SK-N-SH treated with all-trans-retinoic acid at 6 μM for 48 hours (cell line): ENCODE results near the gene EXOC4.

Experiments
- ATAC-seq: fragments of 200-7000 bp; cut with Tn5 transposase; 3 replicates; pipeline ENCODE4 v1.9.1; 2020; ENCODE audit warnings: mild to moderate bottlenecking, moderate library complexity
- ARNTL ChIP-seq: fragments of 450-650 bp; formaldehyde crosslinking; IDR thresholded peaks from 2 replicates; pipeline ENCODE4 v1.5.0; 2020; ENCODE audit warnings: low read depth, mild to moderate bottlenecking, moderate library complexity, borderline replicate concordance
- BACH2 ChIP-seq: fragments of 250-450 bp; sonication (Bioruptor Pico); IDR thresholded peaks from 2 replicates; pipeline ENCODE4 v1.9.0; 2021; ENCODE audit warnings: mild to moderate bottlenecking, borderline replicate concordance
- CREB5 ChIP-seq: fragments of 250-450 bp; sonication (Bioruptor Pico); IDR thresholded peaks from 2 replicates; pipeline ENCODE4 v1.5.1; 2020; ENCODE audit warnings: low read depth, mild to moderate bottlenecking, moderate library complexity
- CSDC2 ChIP-seq: fragments of 250-450 bp; sonication (Bioruptor Pico); IDR thresholded peaks from 2 replicates; pipeline ENCODE4 v1.5.0; 2020; ENCODE audit warnings: mild to moderate bottlenecking, moderate library complexity
- ESRRG ChIP-seq: fragments of 250-450 bp; sonication (Bioruptor Pico); IDR thresholded peaks from 2 replicates; pipeline ENCODE4 v1.6.1; 2021; ENCODE audit warnings: mild to moderate bottlenecking
- GLIS3 ChIP-seq: fragments of 250-450 bp; sonication (Bioruptor Pico); IDR thresholded peaks from 2 replicates; pipeline ENCODE4 v1.5.0; 2020; ENCODE audit warnings: mild to moderate bottlenecking, moderate library complexity
- ISL1 ChIP-seq: fragments of 250-450 bp; sonication (Bioruptor Pico); IDR thresholded peaks from 2 replicates; pipeline ENCODE4 v2.1.2; 2022; ENCODE audit warnings: mild to moderate bottlenecking, moderate library complexity
- OSR1 ChIP-seq: fragments of 250-450 bp; sonication (Bioruptor Pico); IDR thresholded peaks from 2 replicates; pipeline ENCODE4 v1.8.0; 2022; ENCODE audit warnings: moderate library complexity, mild to moderate bottlenecking, inconsistent platforms
- PATZ1 ChIP-seq: fragments of 250-450 bp; sonication (Bioruptor Pico); IDR thresholded peaks from 2 replicates; pipeline ENCODE4 v1.8.0; 2020; ENCODE audit warnings: mild to moderate bottlenecking, moderate library complexity, borderline replicate concordance
- PPARA ChIP-seq: fragments of 250-450 bp; sonication (Bioruptor Pico); IDR thresholded peaks from 2 replicates; pipeline ENCODE4 v1.5.0; 2020; ENCODE audit warnings: mild to moderate bottlenecking, borderline replicate concordance
- TOX ChIP-seq: fragments of 250-450 bp; sonication (Bioruptor Pico); IDR thresholded peaks from 2 replicates; pipeline ENCODE4 v1.8.0; 2021; ENCODE audit warnings: mild to moderate bottlenecking, moderate library complexity, borderline replicate concordance
- TSHZ2 ChIP-seq: fragments of 250-450 bp; sonication (Bioruptor Pico); IDR thresholded peaks from 2 replicates; pipeline ENCODE4 v1.5.0; 2020; ENCODE audit warnings: mild to moderate bottlenecking, moderate library complexity
- ZC3H10 ChIP-seq: fragments of 250-450 bp; sonication (Bioruptor Pico); IDR thresholded peaks from 2 replicates; pipeline ENCODE4 v1.5.1; 2021; ENCODE audit warnings: mild to moderate bottlenecking, moderate library complexity
- ZFP30 ChIP-seq: fragments of 450-650 bp; formaldehyde crosslinking; IDR thresholded peaks from 2 replicates; pipeline ENCODE4 v1.5.0; 2022; ENCODE audit warnings: mild to moderate bottlenecking, moderate library complexity
- ZNF565 ChIP-seq: fragments of 450-650 bp; formaldehyde crosslinking; conservative IDR thresholded peaks from 2 replicates; pipeline ENCODE4 v1.5.0; 2020; ENCODE audit warnings: low read depth, mild to moderate bottlenecking, moderate library complexity
- ZNF70 ChIP-seq: fragments of 450-650 bp; formaldehyde crosslinking; IDR thresholded peaks from 2 replicates; pipeline ENCODE4 v1.5.0; 2020; ENCODE audit warnings: mild to moderate bottlenecking, moderate library complexity
- ZNF8 ChIP-seq: fragments of 450-650 bp; formaldehyde crosslinking; IDR thresholded peaks from 2 replicates; pipeline ENCODE4 v1.5.0; 2020; ENCODE audit warnings: mild to moderate bottlenecking, moderate library complexity
- TF ChIP-seq, protein P1 (sequence below): fragments of 250-450 bp; sonication (Bioruptor Pico); IDR thresholded peaks from 2 replicates; pipeline ENCODE4 v1.8.0; 2021; ENCODE audit warnings: low read depth, mild to moderate bottlenecking, moderate library complexity, borderline replicate concordance

Gene EXOC4

GRCh38 chr7:133550145-133550544 is 297.3 kb downstream of the EXOC4 start (continued):
- TF ChIP-seq PATZ1 (CRISPR knock-in tag) (no peak), TSHZ2 (CRISPR knock-in tag) (no peak), CREB5 (CRISPR knock-in tag) (no peak)

DNA sequence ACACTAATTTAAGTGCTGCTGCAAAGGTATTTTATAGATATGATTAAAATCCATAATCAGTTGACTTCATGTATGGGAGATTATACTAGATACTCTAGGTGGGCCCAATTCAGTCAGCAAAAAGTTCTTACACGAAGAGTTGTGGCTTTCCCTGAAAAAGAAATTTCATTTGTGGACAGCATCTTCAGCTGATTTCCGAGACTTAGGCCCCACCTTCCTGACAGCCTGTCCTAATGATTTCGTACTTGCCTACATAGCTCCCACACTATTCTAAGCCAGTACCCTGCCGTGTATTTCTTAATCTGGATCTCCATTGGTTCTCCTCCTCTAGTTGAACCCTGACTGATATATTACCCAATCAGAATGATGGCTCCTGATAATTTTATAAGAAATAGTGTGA is 297.9 kb downstream of the EXOC4 start:
- TF ChIP-seq ZFP30 (CRISPR knock-in tag) (no peak), PPARA (CRISPR knock-in tag) (no peak), GLIS3 (CRISPR knock-in tag) (no peak), TSHZ2 (CRISPR knock-in tag) (no peak), BACH2 (no peak), TOX (CRISPR knock-in tag) (no peak), ZNF565 (CRISPR knock-in tag) (no peak), ZC3H10 (CRISPR knock-in tag) (no peak), CSDC2 (CRISPR knock-in tag) (no peak), ARNTL (CRISPR knock-in tag) (no peak), ZNF70 (CRISPR knock-in tag) (no peak), ESRRG (CRISPR knock-in tag) (no peak), PATZ1 (CRISPR knock-in tag) (no peak), ZNF8 (CRISPR knock-in tag) (no peak)
- TF ChIP-seq, protein P1, sequence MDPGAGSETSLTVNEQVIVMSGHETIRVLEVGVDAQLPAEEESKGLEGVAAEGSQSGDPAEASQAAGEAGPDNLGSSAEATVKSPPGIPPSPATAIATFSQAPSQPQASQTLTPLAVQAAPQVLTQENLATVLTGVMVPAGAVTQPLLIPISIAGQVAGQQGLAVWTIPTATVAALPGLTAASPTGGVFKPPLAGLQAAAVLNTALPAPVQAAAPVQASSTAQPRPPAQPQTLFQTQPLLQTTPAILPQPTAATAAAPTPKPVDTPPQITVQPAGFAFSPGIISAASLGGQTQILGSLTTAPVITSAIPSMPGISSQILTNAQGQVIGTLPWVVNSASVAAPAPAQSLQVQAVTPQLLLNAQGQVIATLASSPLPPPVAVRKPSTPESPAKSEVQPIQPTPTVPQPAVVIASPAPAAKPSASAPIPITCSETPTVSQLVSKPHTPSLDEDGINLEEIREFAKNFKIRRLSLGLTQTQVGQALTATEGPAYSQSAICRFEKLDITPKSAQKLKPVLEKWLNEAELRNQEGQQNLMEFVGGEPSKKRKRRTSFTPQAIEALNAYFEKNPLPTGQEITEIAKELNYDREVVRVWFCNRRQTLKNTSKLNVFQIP (CRISPR knock-in tag): no peak
- ATAC-seq: no peak

DNA sequence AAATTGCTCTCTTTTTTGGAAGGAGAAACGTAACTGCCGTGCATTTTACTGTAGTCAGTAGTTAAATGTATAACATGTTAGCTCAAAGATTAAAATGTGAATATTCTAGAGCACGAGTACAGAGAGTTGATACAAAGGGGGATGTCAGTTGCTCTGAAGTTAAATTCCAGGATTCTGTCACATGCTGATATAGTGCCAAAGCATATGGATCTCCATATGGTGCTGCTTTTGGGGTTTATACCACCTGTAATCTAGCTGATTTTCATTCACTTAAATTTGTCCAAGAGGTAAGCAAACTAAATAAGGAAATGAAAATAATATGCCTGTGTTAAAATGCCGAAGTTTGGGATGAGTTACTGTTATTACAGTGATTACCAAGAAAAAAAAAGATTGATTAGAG is 298.6 kb downstream of the EXOC4 start:
- ATAC-seq: no peak
- no peak for TF ChIP-seq OSR1
- no peak for TF ChIP-seq ESRRG (CRISPR knock-in tag)
- no peak for TF ChIP-seq PATZ1 (CRISPR knock-in tag)
- TF ChIP-seq ZNF70 (CRISPR knock-in tag): no peak
- no peak for TF ChIP-seq ZFP30 (CRISPR knock-in tag)
- TF ChIP-seq ARNTL (CRISPR knock-in tag): no peak
- no peak for TF ChIP-seq ISL1
- no peak for TF ChIP-seq CREB5 (CRISPR knock-in tag)
- no peak for TF ChIP-seq GLIS3 (CRISPR knock-in tag)
